Endometrium (tissue), 2 donors: ENCODE measurements around the gene CAMK1G.

Experiments used
- FAIRE-seq: peaks from 2 replicates; lab custom pipeline; 2012; peaks lifted over from hg19 to GRCh38; lab: Jason Lieb, UNC
- donor health status: control.
- donor health status: control.

Gene CAMK1G

DNA sequence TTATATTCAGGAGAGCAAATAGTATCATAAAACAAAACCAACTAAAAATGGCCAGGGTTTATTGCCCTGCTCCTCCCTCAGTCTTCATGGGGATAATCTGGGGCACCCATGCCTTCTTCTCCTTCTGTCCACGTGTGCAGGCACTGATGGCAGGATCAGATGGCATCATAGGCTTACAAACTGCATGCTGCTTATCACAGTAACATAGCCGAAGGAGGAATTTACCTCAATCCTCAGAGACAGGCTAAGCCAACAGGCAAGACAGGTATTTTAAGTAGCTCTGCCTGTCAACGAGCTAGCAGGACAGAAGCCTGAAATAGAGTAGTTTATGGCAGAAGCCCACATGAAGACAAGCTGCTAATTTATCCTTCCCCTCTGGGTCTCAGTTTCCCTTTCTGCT, 59.3 kb downstream of the CAMK1G start:
- FAIRE-seq: no peak

DNA sequence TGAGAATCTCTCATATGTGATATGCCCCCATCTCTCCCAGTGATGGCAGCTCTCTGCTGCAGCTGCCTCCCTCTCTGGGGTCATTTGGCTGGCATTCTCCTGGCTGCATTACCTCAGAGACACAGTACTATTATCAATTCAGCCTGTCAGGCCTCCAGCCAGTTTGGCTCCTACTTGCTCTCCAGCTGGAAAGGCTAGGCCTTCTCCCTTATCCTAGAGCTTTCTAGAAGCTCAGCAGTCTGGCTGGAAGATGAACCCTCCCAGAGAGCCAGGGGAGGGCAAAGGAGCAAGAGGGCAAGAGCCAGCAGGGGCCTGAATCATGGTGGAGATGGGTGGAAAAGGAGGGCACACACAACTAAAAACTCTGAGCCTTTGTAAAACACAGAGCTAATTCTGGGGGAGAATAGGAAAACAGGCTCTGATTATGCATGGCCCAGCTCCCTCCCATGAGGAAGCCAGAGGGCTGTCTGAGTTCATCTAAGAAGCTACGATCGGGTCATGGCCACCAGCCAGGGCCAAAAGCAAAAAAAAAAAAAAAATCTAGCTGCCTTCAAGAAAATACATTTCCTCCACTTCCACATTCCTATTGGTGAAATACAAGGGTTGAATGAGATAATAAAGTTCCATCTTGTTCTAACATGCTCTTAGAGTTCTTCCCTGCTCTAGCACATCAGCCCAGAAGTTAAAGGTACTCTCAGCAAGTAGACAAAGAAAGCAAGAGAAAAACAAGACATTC, 59.9 kb downstream of the CAMK1G start:
- FAIRE-seq: no peak

DNA sequence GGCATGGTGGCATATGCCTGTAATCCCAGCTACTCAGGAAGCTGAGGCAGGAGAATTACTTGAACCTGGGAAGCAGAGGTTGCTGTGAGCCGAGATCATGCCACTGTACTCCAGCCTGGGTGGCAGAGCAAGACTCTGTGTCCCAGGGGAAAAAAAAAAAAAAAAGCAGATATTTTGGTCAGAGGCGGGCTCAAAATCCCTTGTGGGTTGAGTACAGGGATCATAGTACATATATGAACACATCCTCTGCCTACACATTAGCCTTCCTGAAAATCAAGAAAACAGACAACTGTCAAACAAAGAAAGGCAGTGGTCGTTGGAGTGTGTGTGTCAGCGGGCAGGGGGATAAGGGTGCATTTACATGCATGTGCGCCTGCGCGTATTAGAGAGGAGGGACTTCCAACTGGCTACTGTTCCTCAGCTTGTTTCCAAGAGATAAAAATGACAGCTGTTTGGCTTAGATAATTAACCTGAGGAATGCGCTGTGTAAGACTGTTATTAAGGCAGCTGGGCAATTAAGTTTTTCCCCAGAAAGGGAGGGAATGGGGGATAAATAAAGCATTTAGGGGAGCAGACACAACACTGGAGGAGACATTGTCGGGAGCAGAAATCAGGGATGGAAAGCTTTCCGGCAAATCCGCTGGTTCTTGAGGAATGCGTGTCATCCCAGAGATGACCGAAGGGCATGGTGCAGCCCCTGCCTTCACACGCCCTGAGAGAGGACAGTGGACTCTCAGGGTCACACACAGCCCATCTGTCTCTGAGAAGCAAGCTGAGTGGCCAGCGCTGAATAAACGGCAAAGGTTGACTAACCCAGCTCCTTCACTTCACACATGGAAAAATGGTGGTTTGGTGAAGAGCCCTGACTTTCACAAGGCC, 62.3 kb downstream of the CAMK1G start:
- FAIRE-seq: no peak

DNA sequence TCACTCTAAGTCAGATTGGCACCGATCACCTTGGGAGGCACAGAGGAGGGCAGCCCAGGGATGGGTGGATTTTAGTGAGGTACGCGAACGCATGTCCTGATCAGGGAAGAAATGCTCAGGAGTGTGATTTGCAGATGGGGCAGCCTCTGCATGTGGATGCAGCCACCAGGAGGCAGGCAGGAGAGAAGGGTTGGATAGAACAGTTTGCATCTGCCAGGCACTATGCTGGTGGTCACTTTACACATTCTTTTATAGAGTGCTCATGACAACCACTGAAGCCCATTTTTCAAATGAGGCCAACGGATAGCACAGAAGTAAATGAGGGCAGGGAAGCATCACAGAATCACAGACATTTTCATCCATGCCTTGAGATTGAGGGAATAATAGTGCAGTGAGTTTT, 63.0 kb downstream of the CAMK1G start:
- no peak for FAIRE-seq

DNA sequence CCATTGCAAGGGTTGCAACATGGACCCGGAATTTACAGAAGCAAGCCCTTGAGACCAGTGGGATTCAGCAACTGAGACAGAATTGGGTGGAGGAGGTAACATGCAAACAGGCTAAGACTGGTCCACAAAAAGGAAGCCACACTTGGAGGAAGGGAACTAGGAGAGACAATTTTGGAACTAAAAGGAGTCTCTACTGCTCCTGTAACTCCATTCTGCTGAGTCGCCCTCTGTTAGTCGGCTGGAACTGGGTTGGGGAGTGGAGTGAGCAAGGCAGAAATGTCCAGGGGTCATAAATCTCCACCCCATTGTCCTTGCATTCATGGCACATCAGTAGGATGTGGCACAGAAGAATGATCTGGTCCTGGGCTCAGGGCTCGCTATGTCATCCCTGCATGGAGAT, 63.6 kb downstream of the CAMK1G start:
- no peak for FAIRE-seq

DNA sequence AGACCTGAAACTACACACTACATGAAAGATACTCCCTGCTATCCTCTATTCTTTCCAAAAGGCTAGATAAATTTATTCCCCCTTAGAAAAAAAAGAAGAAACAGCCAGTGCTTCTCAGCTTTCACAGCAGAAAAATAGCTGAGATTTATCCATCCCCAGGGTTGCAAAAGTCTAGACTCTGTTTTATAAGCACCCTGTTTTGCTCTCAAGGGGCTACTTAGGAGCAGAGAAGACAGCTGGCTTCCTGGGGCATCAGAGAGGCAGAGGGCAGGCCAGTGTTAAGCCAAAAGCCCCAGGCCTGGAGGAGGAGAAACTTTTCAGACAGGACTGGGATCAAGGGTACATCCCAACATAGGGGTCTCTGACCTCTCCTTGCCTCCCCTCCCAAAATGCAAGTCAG, 64.8 kb downstream of the CAMK1G start:
- FAIRE-seq: no peak

DNA sequence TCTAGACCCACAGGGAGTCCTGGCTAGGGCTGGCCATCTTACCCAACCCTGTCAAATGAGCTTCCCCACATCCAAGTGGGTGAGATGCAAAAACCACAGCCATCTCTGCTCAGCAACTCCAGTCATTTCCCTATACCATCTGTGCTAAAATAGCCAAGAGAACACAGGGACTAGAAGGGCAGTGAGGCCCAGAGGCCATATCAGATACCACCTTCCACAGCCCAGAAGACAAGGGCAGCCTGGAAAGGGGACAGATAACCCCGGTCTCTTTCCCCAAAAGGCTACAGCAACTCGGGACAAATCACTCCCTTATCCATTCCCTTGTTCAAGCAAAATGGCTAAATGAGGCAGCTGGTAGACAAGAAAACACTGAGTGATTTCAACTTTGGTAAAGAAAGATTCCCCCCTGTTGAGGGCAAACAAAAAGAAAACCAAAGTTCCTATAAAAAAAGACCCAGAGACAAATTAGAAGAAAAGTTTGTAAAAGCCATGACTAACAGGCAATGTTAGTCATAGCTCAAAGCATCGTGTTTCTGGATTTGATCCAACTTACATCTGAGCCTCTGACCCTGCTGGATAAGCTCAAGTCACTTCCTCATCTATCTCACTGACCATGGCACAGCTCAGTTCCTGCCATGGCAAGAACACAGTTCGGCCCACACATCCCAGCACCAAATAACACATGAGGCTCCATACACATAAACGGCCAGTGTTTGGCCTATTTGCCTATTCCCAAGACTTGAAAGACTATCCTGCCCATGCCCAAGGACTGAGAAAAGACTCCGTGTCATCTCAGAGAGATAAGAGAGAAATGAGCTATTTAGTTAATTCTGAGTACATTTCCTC, 65.6 kb downstream of the CAMK1G start:
- FAIRE-seq: no peak

DNA sequence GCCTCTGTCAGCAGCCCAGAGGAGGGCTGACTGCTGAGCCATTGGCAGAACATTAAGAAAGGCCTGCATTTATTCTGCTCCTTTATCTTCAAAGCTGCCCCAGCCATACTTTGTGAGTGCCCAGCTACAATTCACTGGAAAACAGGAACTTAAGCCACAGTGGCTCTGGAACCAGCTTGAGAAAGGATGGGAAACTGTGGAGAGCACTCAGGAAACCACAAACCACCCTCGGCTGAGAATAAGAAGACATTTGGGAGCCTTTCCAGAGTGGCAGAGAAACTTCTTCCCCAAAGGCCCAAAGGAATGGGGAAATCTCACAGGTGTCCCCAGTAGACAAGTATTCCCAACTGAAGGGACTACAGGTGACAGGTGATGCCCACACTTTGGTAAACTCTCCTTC, 66.9 kb downstream of the CAMK1G start:
- FAIRE-seq: no peak

DNA sequence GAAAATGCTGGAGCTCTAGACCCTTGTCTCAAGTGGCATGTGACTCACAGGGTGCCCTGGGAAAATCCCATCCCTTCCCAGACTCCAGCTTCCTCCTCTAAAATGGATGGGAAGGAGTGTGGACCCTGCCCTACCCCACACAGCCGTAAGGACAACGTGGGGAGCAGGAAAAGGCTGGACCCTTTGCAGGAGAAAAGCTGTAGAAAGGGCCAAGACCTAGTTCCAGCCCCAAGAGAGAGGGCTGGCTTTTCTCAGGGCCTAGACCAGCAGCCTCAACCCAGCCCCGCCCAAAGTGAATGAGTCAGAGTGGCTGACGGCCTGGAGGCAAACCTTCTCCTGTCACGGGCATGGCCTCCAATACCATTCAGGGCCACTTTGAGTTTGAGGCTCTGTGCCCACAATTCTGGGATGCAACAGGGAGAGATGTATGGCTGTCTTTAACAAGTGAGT, 67.6 kb downstream of the CAMK1G start:
- no peak for FAIRE-seq

DNA sequence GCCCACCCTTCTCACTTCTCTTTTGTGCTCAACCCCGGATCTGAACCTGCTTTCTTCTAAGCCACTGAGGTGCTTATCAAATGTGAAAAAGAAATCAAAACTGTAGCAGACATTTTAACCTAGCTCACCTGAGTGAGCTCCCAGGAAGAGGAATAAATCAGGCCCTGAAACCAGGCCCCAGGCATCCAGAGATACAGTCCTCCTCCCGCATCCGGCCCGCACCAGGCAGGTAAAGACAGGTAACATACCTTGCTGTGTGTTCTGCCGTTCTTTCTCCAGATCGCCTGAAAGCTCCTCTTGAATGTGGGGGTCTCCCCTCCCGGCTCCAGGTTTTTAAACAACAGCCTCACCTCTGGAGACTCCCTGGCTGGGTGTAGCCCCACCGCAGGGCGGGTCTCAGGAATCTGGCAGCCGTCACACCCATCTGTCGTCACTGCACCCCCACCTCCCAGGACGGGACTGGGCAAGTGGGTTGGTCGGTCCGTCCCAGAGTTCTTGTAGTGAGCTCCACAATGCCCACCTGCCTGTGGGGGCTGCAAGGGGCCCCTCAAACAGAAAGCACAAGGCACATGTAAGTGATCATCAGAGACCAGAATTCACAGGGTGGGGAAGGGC, 68.7 kb downstream of the CAMK1G start, which contains the start of gene LAMB3:
Gene LAMB3, minus strand, starts transcription at position 305 of the 615 bp plus-strand sequence. CDS start 1,481 bp downstream, outside the sequence.
- FAIRE-seq: no peak

DNA sequence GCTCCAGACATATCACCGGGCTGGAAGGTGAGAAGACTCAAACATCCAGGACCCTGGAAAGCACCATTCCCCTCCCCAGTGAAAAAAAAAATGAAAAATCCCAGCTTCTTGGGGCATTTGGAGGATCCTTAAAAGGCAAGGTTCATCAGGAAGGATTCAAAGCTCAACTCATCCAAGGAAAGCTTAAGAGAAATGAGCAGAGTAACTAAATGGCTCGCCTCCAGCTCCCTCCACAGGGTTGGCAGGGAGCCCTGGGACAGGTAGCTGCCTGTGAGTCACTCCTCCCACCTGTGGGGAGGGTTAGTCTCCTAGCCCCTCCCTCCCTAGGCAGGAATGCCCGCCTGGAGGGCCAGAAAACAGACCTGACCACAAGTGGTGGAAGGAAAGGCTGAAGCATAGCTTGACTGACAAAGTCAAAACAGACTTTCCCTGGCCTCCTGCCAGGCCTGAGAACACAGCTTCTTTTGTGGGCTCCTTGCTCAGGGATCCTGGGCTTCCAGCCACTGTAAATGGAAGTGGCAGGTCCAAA, 69.4 kb downstream of the CAMK1G start:
- no peak for FAIRE-seq

DNA sequence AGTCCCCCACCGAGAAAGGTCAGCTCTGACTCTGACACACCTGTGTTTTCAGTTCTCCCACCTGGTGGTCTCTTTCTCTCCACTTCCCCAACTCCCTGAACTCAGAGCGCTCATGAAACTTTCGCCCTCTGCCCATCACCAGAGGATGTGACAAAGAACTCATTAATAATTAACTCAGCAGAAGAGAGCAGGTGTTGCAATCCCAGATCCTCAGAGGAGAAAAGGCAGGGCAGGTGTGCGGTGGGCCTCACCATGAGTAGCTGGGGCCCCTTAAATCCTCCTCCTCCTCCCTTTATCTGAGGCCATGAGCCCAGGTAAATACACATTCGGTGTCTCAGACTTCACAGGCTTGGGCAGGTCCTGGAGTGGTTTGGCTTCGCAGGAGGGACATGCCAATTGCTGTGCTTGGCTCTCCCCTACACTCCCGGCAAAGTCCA, 70.4 kb downstream of the CAMK1G start:
- no peak for FAIRE-seq

DNA sequence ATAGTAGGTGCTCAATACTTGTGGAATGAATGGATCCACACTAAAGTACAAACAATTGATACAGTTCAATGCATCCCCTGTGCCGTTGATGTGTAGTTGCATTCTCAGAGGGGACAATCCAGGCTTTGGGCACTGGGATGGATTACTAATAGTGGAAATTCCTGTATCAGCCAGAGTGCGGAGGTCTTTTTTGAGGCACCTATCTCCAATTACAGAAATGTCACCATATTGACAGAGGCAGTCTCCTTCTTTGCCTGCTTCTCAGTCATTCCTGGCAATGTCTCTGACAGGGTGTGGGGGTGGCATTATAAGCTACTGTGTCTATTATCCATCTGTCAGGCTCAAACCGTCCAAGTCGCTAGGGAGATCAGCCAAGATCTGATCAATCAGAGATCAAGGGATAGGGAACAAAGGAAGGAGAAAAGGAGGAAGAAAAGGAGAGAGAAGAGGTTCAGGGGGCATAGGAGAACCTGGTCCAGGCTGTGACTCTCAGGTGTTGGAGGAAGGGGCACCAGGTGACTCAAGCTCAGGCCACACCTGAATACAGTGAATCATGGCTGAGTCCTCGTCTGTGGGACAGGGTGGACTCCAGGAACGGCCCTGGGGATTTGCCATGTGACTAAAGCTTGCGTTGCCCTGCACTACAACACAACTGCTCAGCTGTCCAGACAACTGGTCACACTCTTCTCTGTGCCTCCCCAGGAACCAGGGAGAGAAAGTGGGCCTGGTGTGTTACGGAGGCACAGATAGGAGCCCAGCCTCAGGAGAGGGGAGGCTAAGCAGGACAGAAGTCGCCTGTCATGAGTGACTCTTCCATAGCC, 72.1 kb downstream of the CAMK1G start:
- FAIRE-seq: no peak

DNA sequence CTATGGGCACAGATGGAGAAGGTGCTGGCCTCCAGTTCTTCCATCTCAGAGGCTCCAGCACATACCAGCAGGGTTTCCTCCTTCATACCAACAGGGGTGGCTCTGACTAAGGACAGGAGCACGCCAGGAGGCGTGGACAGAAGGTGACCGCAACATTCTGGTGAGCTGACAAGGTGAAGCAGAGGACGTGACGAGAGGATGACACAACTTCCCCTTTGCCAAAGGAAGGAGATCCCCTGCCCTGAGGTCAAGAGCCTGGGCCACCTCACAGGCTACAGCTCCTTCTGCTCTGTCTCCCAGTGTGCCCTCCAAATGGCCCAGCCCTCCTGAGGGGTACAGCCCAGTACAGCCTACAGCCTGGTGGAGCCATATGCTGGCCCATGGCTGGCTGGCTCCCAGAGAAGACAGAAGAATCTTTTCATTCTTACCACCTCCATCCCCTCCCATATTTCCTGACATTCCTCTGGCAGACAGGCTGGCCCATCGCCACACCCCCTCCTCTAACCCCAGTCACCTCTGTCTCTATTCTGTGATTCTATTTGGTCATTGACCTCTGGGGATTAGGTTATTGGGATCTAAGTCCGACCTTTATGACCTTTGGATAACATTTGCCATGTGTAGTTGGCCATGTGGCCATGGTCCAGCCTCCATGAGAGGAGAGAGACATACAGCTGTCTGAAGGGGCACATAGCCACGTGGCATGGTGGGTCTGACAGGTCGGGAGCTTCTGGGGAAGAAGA, 73.8 kb downstream of the CAMK1G start:
- FAIRE-seq: no peak

DNA sequence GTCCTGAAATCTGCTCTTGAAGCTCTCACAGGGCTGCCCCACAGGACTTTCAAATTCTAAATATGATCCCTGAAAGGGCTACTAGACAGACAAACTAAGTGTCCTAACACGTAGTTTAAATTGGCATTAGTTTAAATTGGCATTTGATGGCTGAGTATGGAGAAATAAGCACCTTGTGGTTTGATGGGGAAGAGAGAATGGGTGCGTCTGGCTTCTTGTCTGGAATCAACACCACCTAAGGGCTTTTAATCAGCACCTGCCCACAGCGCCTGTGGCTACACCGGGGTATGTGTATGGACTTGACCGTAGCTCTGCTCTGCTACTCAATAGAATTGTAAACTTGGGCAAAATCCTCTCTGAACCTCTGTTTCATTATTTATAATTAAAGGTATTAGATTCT, 74.4 kb downstream of the CAMK1G start:
- no peak for FAIRE-seq

DNA sequence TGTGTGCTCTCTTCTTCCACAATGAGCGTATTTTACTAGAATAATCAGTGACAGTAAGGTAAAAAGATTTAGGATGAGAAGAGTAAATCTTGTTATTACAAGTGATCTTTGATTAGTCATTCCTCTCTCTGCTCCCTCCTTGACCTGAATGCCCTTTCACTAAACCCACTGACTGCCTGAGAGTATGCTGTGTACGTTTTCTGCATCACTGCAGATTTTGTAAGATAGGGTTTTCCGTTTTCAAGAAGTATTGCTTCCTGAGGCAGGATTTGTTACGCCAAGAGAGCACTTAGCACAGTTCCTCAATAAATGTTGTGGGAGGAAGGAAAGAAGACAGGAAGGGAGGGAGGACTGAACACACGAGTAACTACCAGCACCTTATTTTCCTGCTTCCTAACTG, 76.4 kb downstream of the CAMK1G start:
- FAIRE-seq: no peak

DNA sequence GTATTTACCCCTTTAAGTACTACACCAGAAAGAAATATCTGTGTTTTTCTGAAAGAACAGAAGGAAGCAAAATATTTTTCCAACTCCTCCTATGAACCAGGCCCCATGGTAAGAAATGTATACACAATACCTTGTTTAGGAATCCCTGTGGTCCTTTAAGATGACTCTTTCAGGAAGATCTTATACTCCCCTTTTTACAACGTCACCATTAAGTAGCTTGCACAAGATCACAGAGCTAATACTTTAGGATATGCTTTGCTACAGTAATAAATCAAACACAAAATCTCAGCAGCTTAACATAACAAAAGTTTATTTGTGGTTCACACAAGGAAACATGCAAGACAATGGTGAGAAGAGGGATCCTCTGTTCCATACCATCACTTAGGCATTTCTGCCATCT, 77.6 kb downstream of the CAMK1G start:
- no peak for FAIRE-seq

DNA sequence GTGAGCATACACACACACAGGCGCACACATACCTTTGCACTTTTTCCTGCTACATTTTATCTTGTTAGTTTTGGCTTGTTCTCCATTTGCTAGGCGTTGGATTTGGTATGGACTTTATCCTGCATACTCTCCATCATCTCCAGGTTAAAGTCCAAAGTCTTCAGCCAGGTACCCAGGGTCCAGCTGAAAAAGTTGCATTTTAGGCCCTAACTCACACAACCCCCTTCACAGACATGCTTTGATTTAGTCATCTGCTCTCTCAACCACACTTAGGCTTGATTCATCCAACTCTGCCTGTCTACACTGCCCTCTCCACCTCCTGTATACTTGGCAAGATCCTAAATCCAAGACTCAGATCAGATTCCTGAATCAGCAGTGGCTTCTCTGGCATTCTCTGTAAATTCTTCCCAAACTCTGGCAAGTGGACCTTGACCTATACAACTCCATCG, 79.4 kb downstream of the CAMK1G start:
- FAIRE-seq: no peak
